H1 (cell line): Measurements from ENCODE around the gene PA2G4. TPM values are rescaled to one million over a fixed set of nuclear protein-coding genes. Genes with fewer than 3 reads are reported as not detected.

Source experiments
- CTCF ChIA-PET: fragments of 300-600 bp; sonication (Branson Sonifier 250); formaldehyde crosslinking; loops from one replicate; lab custom pipeline; 2021; ENCODE audit not compliant: partially characterized antibody; lab: Charles Lee
- POLR2A ChIA-PET: fragments of 300-600 bp; sonication (Branson Sonifier 250); formaldehyde crosslinking; loops from one replicate; lab custom pipeline; 2021; ENCODE audit warnings: inconsistent platforms; ENCODE audit not compliant: partially characterized antibody; lab: Charles Lee
- DNase-seq, 2 experiments: peaks; one replicate each; pipeline versions ENCODE4 v3.0.0 to v3.0.0-alpha.2; 2010 to 2022; ENCODE audit warnings: low spot score in 2 of 2, low read depth in 1 of 2, mixed read lengths in 1 of 2
- FAIRE-seq: peaks from 2 replicates; lab custom pipeline; 2011; peaks lifted over from hg19 to GRCh38; lab: Jason Lieb, UNC
- H2AFZ ChIP-seq: 2 replicates; pipeline ENCODE4 v1.8.1; 2012; ENCODE audit warnings: low read length, inconsistent platforms
- H2AK5ac ChIP-seq: 2 replicates; pipeline ENCODE4 v1.6.1; 2013; ENCODE audit warnings: low read depth, low read length
- H2BK120ac ChIP-seq: replicated peaks from 2 replicates; pipeline ENCODE3; 2013; ENCODE audit warnings: low read depth, low read length, inconsistent platforms
- H2BK12ac ChIP-seq: 2 replicates; pipeline ENCODE4 v1.6.1; 2013; ENCODE audit warnings: low read depth, low read length
- H2BK15ac ChIP-seq: 2 replicates; pipeline ENCODE4 v1.6.1; 2013; ENCODE audit warnings: low read length
- H2BK20ac ChIP-seq: 2 replicates; pipeline ENCODE4 v1.6.1; 2013; ENCODE audit warnings: low read length
- H2BK5ac ChIP-seq: 2 replicates; pipeline ENCODE4 v1.6.1; 2013; ENCODE audit warnings: low read depth, low read length
- H3K14ac ChIP-seq: 2 replicates; pipeline ENCODE4 v1.6.1; 2013; ENCODE audit warnings: inconsistent platforms; ENCODE audit not compliant: insufficient read length
- H3K18ac ChIP-seq: 2 replicates; pipeline ENCODE4 v1.6.1; 2013; ENCODE audit warnings: low read length; ENCODE audit errors: extremely low read depth
- H3K23ac ChIP-seq: 2 replicates; pipeline ENCODE4 v1.6.1; 2013; ENCODE audit warnings: inconsistent platforms; ENCODE audit not compliant: insufficient read length
- H3K23me2 ChIP-seq: 2 replicates; pipeline ENCODE4 v1.6.1; 2013; ENCODE audit warnings: low read depth, low read length
- H3K27ac ChIP-seq: 2 replicates; pipeline ENCODE4 v1.6.1; 2011; ENCODE audit warnings: low read depth, low read length, inconsistent platforms
- H3K27me3 ChIP-seq, 4 experiments: replicated peaks in 1 of 4; 1 replicate in 1 of 4; 2 replicates in 3 of 4; pipeline versions ENCODE4 v1.6.1 to v1.8.1; 2011 to 2013; ENCODE audit warnings: low read length in 3 of 4, mild to moderate bottlenecking in 3 of 4, inconsistent platforms in 2 of 4, mixed read lengths in 2 of 4, moderate library complexity in 1 of 4; ENCODE audit not compliant: control insufficient read depth in 3 of 4, insufficient read depth in 3 of 4; ENCODE audit errors: extremely low read depth in 1 of 4
- H3K36me3 ChIP-seq, 4 experiments: 2 replicates each; pipeline versions ENCODE4 v1.6.1 to v1.8.1; 2011 to 2013; ENCODE audit warnings: mild to moderate bottlenecking in 4 of 4, low read length in 3 of 4, moderate library complexity in 2 of 4, control low read depth in 1 of 4, inconsistent platforms in 1 of 4; ENCODE audit not compliant: insufficient read depth in 4 of 4, control insufficient read depth in 2 of 4
- H3K4ac ChIP-seq: replicated peaks from 2 replicates; pipeline ENCODE3; 2013; ENCODE audit warnings: low read length, low read depth, mixed read lengths, inconsistent platforms; ENCODE audit not compliant: insufficient read length
- H3K4me1 ChIP-seq, 4 experiments: replicated peaks in 1 of 4; 1 replicate in 1 of 4; 2 replicates in 3 of 4; pipeline versions ENCODE4 v1.6.1 to v1.8.1; 2011 to 2013; ENCODE audit warnings: low read length in 3 of 4, inconsistent platforms in 2 of 4, mixed read lengths in 1 of 4; ENCODE audit not compliant: insufficient read depth in 4 of 4, control insufficient read depth in 3 of 4
- H3K4me2 ChIP-seq, 2 experiments: 2 replicates each; pipeline versions ENCODE4 v1.6.1 to v1.8.1; 2011 to 2013; ENCODE audit warnings: low read depth in 2 of 2, low read length in 2 of 2, control low read depth in 1 of 2, inconsistent platforms in 1 of 2, mild to moderate bottlenecking in 1 of 2; ENCODE audit not compliant: insufficient read depth in 1 of 2
- H3K4me3 ChIP-seq, 4 experiments: fragments of 200-600, 300-600 bp in 1 of 4; sonication (generic), shearing (Covaris generic), sonication (Bioruptor Twin) in 1 of 4; 2 replicates each; pipeline versions ENCODE4 v1.5.1 to v1.8.1; 2011 to 2016; ENCODE audit warnings: low read length in 4 of 4, low read depth in 3 of 4, control low read depth in 2 of 4, inconsistent platforms in 2 of 4, mild to moderate bottlenecking in 2 of 4, mixed read lengths in 1 of 4, moderate library complexity in 1 of 4; ENCODE audit not compliant: insufficient read depth in 2 of 4; ENCODE audit errors: extremely low read depth in 1 of 4
- H3K56ac ChIP-seq: replicated peaks from 2 replicates; pipeline ENCODE3; 2013; ENCODE audit warnings: low read depth, mild to moderate bottlenecking, mixed read lengths, low read length, inconsistent platforms; ENCODE audit not compliant: insufficient read length
- H3K79me1 ChIP-seq: 2 replicates; pipeline ENCODE4 v1.6.1; 2013; ENCODE audit warnings: low read depth, low read length, control low read depth
- H3K79me2 ChIP-seq, 2 experiments: 2 replicates each; pipeline versions ENCODE4 v1.6.1 to v1.8.1; 2012 to 2013; ENCODE audit warnings: low read length in 2 of 2, mild to moderate bottlenecking in 2 of 2, inconsistent platforms in 1 of 2; ENCODE audit not compliant: insufficient read depth in 2 of 2, control insufficient read depth in 1 of 2
- H3K9ac ChIP-seq, 4 experiments: replicated peaks in 1 of 4; 1 replicate in 1 of 4; 2 replicates in 3 of 4; pipeline versions ENCODE4 v1.6.1 to v1.8.1; 2011 to 2013; ENCODE audit warnings: low read depth in 3 of 4, low read length in 3 of 4, control low read depth in 2 of 4, mild to moderate bottlenecking in 2 of 4, moderate library complexity in 2 of 4, inconsistent platforms in 1 of 4; ENCODE audit errors: extremely low read depth in 1 of 4
- H3K9me3 ChIP-seq, 2 experiments: 2 replicates each; pipeline versions ENCODE4 v1.6.1 to v1.8.1; 2012 to 2013; ENCODE audit warnings: mild to moderate bottlenecking in 2 of 2, moderate library complexity in 2 of 2, control low read depth in 1 of 2, inconsistent platforms in 1 of 2, low read depth in 1 of 2, low read length in 1 of 2, mixed read lengths in 1 of 2; ENCODE audit not compliant: insufficient read depth in 2 of 2
- H4K20me1 ChIP-seq, 2 experiments: replicated peaks in 1 of 2; 2 replicates each; pipeline versions ENCODE3 to v1.8.1; 2011 to 2013; ENCODE audit warnings: inconsistent platforms in 2 of 2, low read length in 2 of 2, mild to moderate bottlenecking in 1 of 2; ENCODE audit not compliant: insufficient read depth in 2 of 2, control insufficient read depth in 1 of 2
- H4K5ac ChIP-seq: 2 replicates; pipeline ENCODE4 v1.6.1; 2013; ENCODE audit warnings: low read length, low read depth, mixed read lengths, inconsistent platforms; ENCODE audit not compliant: insufficient read length
- H4K8ac ChIP-seq: 2 replicates; pipeline ENCODE4 v1.8.0; 2013; ENCODE audit warnings: mild to moderate bottlenecking, moderate library complexity, low read length, inconsistent platforms; ENCODE audit not compliant: insufficient read depth; ENCODE audit errors: extremely low read depth
- H4K91ac ChIP-seq: replicated peaks from 2 replicates; pipeline ENCODE3; 2013; ENCODE audit warnings: low read length, mixed read lengths, inconsistent platforms; ENCODE audit not compliant: insufficient read length
- BACH1 ChIP-seq: IDR thresholded peaks from 2 replicates; pipeline ENCODE4 v1.6.1; 2012; ENCODE audit warnings: low read length, improper control_type of control experiment
- EGR1 ChIP-seq: IDR thresholded peaks from 2 replicates; pipeline ENCODE4 v1.6.1; 2011; ENCODE audit warnings: low read depth, low read length, borderline replicate concordance
- EZH2 ChIP-seq: fragments of 200-600 bp; sonication (generic); IDR thresholded peaks from 2 replicates; pipeline ENCODE4 v1.7.1; 2012; ENCODE audit warnings: low read depth, mild to moderate bottlenecking, moderate library complexity, low read length, inconsistent platforms; ENCODE audit not compliant: severe bottlenecking
- KDM4A ChIP-seq: IDR thresholded peaks from one replicate; pipeline ENCODE4 v1.7.1; 2012; ENCODE audit warnings: low read depth, mild to moderate bottlenecking, moderate library complexity, low read length, inconsistent platforms; ENCODE audit not compliant: severe bottlenecking
- MAFK ChIP-seq: IDR thresholded peaks from 2 replicates; pipeline ENCODE4 v1.6.1; 2012; ENCODE audit warnings: low read depth, mild to moderate bottlenecking, improper control_type of control experiment, low read length
- SIN3A ChIP-seq, 2 experiments: IDR thresholded peaks in 1 of 2; conservative IDR thresholded peaks in 1 of 2; 2 replicates each; pipeline ENCODE4 v1.6.1; 2011 to 2012; ENCODE audit warnings: low read length in 2 of 2, improper control_type of control experiment in 1 of 2, low read depth in 1 of 2, mild to moderate bottlenecking in 1 of 2
- SP1 ChIP-seq: IDR thresholded peaks from 2 replicates; pipeline ENCODE4 v1.6.1; 2011; ENCODE audit warnings: low read depth, low read length
- TAF7 ChIP-seq: optimal IDR thresholded peaks from 2 replicates; pipeline ENCODE3; 2011; ENCODE audit warnings: low read depth, mild to moderate bottlenecking, inconsistent platforms, low read length, moderate library complexity, borderline replicate concordance
- WGBS, 2 experiments: shearing (Covaris generic) in 1 of 2; methylation state at CpG; one replicate each; pipeline versions ENCODE4 v1.1.6 to v1.1.7; 2013 to 2015; ENCODE audit warnings: low lambda C conversion rate in 2 of 2, mixed read lengths in 2 of 2, inconsistent platforms in 1 of 2, low coverage in 1 of 2, missing lambda C conversion rate in 1 of 2; ENCODE audit not compliant: insufficient replicate concordance in 2 of 2, insufficient coverage in 1 of 2, insufficient read length in 1 of 2; ENCODE audit errors: extremely low coverage in 1 of 2, missing lambda C conversion rate in 1 of 2; 5-methylcytosine and 5-hydroxymethylcytosine counted together
- polyA plus RNA-seq, 7 experiments: library from polyadenylated mRNA; depleted of rRNA in 3 of 7; stranded (reverse) in 5 of 7; unstranded in 2 of 7; fragments of >200 nt in 5 of 7; fragments of 200-250 nt in 2 of 7; gene quantifications; 1 replicate in 5 of 7; 2 replicates in 1 of 7; 4 replicates in 1 of 7; pipeline versions ENCODE4 v1.2.1 to v1.2.3, GENCODE V29; 2011 to 2013; ENCODE audit warnings: missing spikeins in 2 of 7, mixed read lengths in 2 of 7
- total RNA-seq: library from RNA; stranded (reverse); fragmentation: NEBNext Ultra II Directional; extraction: Animal tissue kit (Norgen Biotek cat#: 25700); gene quantifications from 2 replicates; pipeline ENCODE4 v1.2.1, GENCODE V29; 2021
- TF ChIP-seq, protein P1 (sequence below), 3 experiments: IDR thresholded peaks; 1 replicate in 2 of 3; 2 replicates in 1 of 3; pipeline versions ENCODE4 v1.5.1 to v1.6.1; 2011; ENCODE audit warnings: low read length in 3 of 3, mild to moderate bottlenecking in 3 of 3, inconsistent platforms in 2 of 3, low read depth in 1 of 3, moderate library complexity in 1 of 3; ENCODE audit not compliant: insufficient read depth in 1 of 3; ENCODE audit errors: control extremely low read depth in 1 of 3

The PA2G4 gene
- total and polyA plus RNA-seq, 2 of the 8 experiments (the other 6 are each of a cell fraction or from before 2014, with no cell fraction given), result 159 to 242 TPM

DNA sequence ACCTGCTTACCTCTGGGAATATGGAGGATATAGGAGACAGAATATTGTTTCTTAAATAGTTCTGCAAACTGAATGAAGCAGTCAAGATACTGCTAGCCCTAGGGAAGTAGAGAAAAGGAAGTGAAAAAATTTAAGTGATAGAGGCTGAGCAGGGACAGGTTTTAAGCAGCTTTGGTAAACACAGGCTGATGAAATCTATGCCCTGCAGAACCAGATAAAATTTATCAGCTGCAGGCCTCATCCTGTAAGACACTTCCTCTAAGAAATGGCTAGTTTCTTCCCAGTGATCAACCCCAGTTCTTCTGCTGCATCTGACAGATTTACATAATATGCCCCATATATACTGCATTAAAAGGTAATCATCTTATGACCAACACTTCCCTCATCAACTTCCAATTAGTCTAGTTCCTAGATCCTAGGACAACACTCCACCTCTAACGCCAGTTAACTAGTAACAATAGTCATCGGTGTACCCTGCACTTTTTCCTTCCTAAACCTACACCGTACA lies 22.4 kb downstream of the PA2G4 start:
- peak overlapping the region in 2 of 4 experiments; percentile 64 to 79; a peak in 4 of 7 replicates for H3K9ac ChIP-seq
- H3K79me1 ChIP-seq, result no peaks in the 10 kb centered on the region
- no peak overlapping the region for H3K23ac ChIP-seq
- FAIRE-seq, result no peak
- H3K4me1 ChIP-seq, result peaks cover 0 to 13% (median 5%) of the 10 kb centered on the region in 4 experiments; a peak in 5 of 7 replicates
- peak overlapping the region in 3 of 4 experiments; percentile 26 to 59 (median 39); a peak in 4 of 8 replicates for H3K4me3 ChIP-seq
- 86% methylated on average over 3 of the region's 3 CpGs; no CpG with 5 or more reads in 1 of the 2 experiments for WGBS, 2 experiments
- H3K9me3 ChIP-seq, result no peaks in the 10 kb centered on the region; a peak in 1 of 4 replicates
- H3K79me2 ChIP-seq, result peaks cover 0 to 10% of the 10 kb centered on the region in 2 experiments; a peak in 1 of 4 replicates
- H2BK15ac ChIP-seq, result peak overlapping the region; percentile 4; the same call in 1 of the 2 replicates
- no peak overlapping the region for H4K5ac ChIP-seq
- H3K27me3 ChIP-seq, result no peaks in the 10 kb centered on the region
- peaks cover 0 to 2% of the 10 kb centered on the region in 2 experiments for H4K20me1 ChIP-seq
- H3K36me3 ChIP-seq, result peaks cover 7 to 15% (median 13%) of the 10 kb centered on the region in 4 experiments
- no peak overlapping the region for H2AFZ ChIP-seq
- H2AK5ac ChIP-seq, result no peak overlapping the region; the same call in 1 of the 2 replicates
- no peak overlapping the region for H4K91ac ChIP-seq
- peak overlapping the region; percentile 70 to 98 for H3K4me2 ChIP-seq
- no peak overlapping the region for H2BK20ac ChIP-seq
- H2BK5ac ChIP-seq, result no peak overlapping the region
- no peak overlapping the region for H3K14ac ChIP-seq
- H2BK12ac ChIP-seq, result peak overlapping the region; percentile 69; the same call in 1 of the 2 replicates
- no peak overlapping the region for H3K56ac ChIP-seq
- H3K4ac ChIP-seq, result no peak overlapping the region
- no peak for DNase-seq
- no peak overlapping the region for H2BK120ac ChIP-seq
- no peak overlapping the region for H3K18ac ChIP-seq
- peaks cover 12% of the 10 kb centered on the region for H3K23me2 ChIP-seq
- H3K27ac ChIP-seq, result peak overlapping the region; percentile 70
- H4K8ac ChIP-seq, result no peak overlapping the region
- CTCF ChIA-PET, result interaction anchor here (0.6 to 3.2 kb wide), 19 partner anchors 9 to 163 kb away, joined by 3 to 21 read pairs (median 4); partner anchors contain the start of genes MYL6B, RNF41 and SMARCC2
- POLR2A ChIA-PET, result interaction anchor here (1.2 to 5.3 kb wide), 8 partner anchors 9 to 140 kb away, joined by 3 to 161 read pairs (median 8); partner anchors contain the start of genes COQ10A, PA2G4, RNF41 and RPL41
- TF ChIP-seq TAF7 (no peak), EGR1 (no peak), SP1 (no peak), KDM4A (no peak), BACH1 (no peak), SIN3A (conservative IDR thresholded peaks at IDR 0.05 in 1 of 2, IDR thresholded peaks at IDR 0.05 in 1 of 2; ENCODE audit: low read depth in 1 of 2, low read length in 2 of 2) (no peak), MAFK (no peak), EZH2 (no peak)
- TF ChIP-seq, protein P1, sequence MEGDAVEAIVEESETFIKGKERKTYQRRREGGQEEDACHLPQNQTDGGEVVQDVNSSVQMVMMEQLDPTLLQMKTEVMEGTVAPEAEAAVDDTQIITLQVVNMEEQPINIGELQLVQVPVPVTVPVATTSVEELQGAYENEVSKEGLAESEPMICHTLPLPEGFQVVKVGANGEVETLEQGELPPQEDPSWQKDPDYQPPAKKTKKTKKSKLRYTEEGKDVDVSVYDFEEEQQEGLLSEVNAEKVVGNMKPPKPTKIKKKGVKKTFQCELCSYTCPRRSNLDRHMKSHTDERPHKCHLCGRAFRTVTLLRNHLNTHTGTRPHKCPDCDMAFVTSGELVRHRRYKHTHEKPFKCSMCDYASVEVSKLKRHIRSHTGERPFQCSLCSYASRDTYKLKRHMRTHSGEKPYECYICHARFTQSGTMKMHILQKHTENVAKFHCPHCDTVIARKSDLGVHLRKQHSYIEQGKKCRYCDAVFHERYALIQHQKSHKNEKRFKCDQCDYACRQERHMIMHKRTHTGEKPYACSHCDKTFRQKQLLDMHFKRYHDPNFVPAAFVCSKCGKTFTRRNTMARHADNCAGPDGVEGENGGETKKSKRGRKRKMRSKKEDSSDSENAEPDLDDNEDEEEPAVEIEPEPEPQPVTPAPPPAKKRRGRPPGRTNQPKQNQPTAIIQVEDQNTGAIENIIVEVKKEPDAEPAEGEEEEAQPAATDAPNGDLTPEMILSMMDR (IDR thresholded peaks at IDR 0.05; ENCODE audit: control extremely low read depth in 1 of 3, insufficient read depth in 1 of 3, low read depth in 1 of 3, low read length in 3 of 3), result no peak
